Neural cell (in vitro differentiated cells): ENCODE measurements around the gene ZXDC.

Source experiments
- POLR2AphosphoS5 ChIP-seq: IDR thresholded peaks from 2 replicates; pipeline ENCODE4 v1.6.1; 2012
- TAF1 ChIP-seq: IDR thresholded peaks from 2 replicates; pipeline ENCODE4 v1.6.1; 2012; ENCODE audit warnings: low read depth
- TF ChIP-seq, protein P1 (sequence below): fragments of 450-650 bp; IDR thresholded peaks from 2 replicates; pipeline ENCODE4 v1.5.1; 2014; ENCODE audit warnings: antibody characterized with exemption, mild to moderate bottlenecking, moderate library complexity; ENCODE audit not compliant: poor library complexity, severe bottlenecking
- TF ChIP-seq, protein P2 (sequence below): IDR thresholded peaks from 2 replicates; pipeline ENCODE4 v1.6.1; 2012; ENCODE audit warnings: borderline replicate concordance

DNA sequence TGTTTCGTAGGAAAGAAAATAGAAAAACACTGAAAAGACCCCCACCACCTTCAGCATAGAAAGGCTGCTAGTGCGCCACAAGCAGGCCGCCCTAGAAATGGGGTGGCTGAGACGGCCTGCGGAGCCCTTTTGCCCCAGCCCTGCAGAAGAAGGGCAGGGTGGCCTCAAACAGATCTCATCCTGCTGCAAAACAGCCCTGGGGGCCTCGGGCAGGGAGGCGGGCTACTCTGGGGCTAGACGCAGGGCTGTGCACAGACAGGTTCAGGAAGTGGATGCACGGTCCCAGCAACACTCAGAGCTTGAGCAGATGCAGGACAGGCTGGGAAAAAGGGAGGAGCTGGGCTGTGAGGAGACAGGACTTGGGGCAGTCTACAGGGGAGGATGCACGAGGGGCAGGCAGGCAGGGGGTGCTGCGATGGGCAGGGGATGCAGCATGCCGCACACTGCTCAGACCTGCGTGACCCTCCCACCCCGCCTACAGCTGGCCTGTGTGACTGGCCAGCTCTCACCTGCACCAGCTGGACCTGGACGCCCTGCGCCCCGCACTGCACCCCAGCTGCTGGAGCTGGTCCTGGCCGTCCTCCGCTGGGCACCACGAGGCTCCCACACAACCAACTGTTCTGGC lies 34.3 kb downstream of the ZXDC start:
- TF ChIP-seq TAF1: no peak
- TF ChIP-seq POLR2AphosphoS5: no peak
- TF ChIP-seq, protein P1, sequence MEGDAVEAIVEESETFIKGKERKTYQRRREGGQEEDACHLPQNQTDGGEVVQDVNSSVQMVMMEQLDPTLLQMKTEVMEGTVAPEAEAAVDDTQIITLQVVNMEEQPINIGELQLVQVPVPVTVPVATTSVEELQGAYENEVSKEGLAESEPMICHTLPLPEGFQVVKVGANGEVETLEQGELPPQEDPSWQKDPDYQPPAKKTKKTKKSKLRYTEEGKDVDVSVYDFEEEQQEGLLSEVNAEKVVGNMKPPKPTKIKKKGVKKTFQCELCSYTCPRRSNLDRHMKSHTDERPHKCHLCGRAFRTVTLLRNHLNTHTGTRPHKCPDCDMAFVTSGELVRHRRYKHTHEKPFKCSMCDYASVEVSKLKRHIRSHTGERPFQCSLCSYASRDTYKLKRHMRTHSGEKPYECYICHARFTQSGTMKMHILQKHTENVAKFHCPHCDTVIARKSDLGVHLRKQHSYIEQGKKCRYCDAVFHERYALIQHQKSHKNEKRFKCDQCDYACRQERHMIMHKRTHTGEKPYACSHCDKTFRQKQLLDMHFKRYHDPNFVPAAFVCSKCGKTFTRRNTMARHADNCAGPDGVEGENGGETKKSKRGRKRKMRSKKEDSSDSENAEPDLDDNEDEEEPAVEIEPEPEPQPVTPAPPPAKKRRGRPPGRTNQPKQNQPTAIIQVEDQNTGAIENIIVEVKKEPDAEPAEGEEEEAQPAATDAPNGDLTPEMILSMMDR: no peak
- TF ChIP-seq, protein P2, sequence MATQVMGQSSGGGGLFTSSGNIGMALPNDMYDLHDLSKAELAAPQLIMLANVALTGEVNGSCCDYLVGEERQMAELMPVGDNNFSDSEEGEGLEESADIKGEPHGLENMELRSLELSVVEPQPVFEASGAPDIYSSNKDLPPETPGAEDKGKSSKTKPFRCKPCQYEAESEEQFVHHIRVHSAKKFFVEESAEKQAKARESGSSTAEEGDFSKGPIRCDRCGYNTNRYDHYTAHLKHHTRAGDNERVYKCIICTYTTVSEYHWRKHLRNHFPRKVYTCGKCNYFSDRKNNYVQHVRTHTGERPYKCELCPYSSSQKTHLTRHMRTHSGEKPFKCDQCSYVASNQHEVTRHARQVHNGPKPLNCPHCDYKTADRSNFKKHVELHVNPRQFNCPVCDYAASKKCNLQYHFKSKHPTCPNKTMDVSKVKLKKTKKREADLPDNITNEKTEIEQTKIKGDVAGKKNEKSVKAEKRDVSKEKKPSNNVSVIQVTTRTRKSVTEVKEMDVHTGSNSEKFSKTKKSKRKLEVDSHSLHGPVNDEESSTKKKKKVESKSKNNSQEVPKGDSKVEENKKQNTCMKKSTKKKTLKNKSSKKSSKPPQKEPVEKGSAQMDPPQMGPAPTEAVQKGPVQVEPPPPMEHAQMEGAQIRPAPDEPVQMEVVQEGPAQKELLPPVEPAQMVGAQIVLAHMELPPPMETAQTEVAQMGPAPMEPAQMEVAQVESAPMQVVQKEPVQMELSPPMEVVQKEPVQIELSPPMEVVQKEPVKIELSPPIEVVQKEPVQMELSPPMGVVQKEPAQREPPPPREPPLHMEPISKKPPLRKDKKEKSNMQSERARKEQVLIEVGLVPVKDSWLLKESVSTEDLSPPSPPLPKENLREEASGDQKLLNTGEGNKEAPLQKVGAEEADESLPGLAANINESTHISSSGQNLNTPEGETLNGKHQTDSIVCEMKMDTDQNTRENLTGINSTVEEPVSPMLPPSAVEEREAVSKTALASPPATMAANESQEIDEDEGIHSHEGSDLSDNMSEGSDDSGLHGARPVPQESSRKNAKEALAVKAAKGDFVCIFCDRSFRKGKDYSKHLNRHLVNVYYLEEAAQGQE: no peak
